Measurements from ENCODE around the gene EBF4.
"Not testable (repeated sequence)": the region's sequence is repeated elsewhere in the genome, so short reads cannot be mapped to it uniquely, and the experiment has no call there.

The EBF4 gene

DNA sequence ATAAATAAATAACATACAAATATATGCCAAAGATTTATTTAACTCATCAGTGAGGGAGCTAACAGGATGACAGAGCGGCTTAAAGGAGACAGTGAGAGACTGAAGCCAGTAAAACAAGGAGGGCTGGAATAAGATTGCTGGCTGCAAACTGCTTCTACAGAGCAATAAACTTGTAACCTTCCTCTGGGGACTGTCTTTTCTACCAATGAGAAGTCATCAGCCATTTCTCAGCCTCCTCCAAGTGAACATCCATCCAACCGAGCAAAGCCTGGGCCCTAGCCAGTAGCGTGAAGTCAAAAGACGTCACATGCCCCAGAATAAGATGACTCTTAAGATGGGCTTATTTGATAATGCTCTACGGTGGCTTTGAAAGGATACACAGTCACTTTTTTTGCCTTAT, 65.4 kb downstream of the EBF4 start:
- DNase-seq, result no peak

- no peak for DNase-seq
Observed at GRCh38 chr20:2759143-2759542, 66.6 kb downstream of the EBF4 start.

DNA sequence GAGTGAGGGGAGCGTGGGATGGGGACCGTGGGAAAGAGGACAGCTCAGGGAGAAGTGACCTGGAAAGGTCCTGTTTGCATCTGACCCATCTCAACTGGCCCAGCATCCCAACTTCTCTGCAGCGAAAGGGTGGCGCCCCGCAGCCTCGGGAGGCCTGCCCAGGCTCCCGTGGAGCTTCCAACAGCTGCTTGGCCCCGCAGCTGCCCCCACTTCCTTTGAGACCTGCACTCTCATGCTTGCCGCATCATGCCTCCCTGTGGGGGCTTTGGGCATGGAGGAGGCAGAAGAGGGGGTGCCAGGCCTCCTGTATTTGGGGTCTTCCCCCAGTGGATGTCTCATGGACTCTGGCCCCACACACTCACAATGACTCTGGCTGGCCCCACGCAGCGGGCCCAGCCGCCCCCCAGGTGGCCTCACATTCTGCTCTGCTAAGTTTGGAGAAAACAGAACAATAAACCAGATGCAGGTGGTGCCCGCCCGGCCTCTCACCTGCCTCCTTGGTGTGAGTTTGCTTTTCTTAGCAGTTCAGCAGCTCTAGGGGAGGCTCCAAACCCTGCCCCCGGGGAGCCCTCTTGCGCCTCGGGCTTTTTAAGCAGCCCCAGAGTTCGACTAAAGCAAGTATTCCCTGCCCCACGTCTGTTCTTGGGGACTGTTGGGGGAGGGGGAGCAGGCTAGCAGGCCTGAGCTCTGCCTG, 67.2 kb downstream of the EBF4 start:
- no peak for DNase-seq

DNA sequence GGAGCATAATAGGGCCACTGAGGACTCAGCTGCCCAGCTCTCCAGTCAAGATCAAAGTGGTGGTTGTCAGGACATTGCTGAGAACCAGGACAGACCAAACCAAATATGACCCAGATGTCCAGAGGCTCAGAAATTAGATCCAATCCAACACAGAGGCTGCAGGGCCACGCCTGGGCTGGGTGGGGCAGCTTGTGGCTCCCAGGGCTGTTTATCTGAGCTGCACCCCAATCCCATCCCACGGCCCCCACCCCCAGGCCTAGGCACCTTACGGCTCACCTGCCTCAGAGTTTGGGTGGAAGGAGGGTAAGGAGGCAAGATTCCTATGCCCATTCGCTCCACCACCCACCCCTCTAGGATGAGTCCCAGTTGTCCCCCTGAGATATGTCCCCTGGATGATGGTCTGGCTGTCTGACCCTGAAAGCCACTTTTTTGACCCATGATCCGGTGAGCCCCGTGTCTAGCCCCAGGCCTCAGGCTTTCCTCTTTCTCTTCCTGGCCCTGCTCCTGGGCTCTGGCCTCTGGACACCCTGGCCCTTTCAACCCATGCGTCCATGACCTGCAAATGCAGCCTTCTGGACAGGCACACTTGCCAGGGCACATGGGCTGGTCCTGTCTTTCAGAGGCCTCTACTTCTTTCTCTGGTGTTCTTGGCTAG, 67.8 kb downstream of the EBF4 start:
- no peak for DNase-seq

- no peak for DNase-seq
Observed at GRCh38 chr20:2760952-2761305, 68.3 kb downstream of the EBF4 start.

DNA sequence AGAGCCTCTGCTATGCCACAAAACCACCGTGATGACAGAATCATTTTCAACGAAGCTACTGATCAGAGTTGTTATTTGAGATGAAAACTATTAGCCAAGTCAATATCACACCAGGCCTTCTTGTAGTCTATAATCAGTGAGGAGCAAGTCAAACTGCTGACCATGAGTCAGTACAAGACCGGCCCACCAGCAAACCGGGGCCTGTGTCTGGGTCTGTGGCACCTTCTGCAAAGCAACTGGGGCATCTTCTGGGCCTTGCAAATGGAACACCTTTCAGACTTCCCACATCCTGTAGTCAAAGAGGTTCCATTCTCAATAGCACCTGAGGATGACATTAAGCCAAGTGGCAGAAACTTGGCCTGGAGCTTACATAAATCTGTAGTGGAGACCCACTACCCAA, 69.3 kb downstream of the EBF4 start:
- no peak for DNase-seq

GRCh38 chr20:2762578-2763131, 70.1 kb downstream of the EBF4 start:
- DNase-seq, result no peak

GRCh38 chr20:2763186-2763585, 70.6 kb downstream of the EBF4 start:
- DNase-seq, result no peak

GRCh38 chr20:2767768-2768631, 75.4 kb downstream of the EBF4 start:
- no peak for DNase-seq

DNA sequence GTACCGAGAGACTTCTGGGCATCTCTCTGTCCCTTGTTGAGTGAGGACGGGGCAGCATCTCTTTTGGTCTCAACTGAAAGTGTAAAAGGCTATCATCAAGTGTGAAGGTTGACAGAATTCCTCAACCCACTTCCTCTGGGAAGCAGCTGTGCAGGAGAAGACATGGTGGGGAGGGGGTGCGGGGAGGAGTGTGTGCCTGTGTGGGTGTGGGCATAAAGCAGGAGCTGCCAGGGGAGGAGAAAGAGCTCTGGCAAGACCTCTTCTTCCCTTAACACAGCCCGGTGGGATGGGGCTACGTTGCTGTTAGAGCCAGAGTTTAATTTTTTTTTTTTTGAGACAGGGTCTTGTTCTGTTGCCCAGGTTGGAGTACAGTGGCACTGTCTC, 76.0 kb downstream of the EBF4 start:
- DNase-seq, result no peak

GRCh38 chr20:2770091-2770490, 77.5 kb downstream of the EBF4 start:
- DNase-seq, result not testable (repeated sequence)

GRCh38 chr20:2771631-2772080, 79.1 kb downstream of the EBF4 start:
- DNase-seq, result no peak

DNA sequence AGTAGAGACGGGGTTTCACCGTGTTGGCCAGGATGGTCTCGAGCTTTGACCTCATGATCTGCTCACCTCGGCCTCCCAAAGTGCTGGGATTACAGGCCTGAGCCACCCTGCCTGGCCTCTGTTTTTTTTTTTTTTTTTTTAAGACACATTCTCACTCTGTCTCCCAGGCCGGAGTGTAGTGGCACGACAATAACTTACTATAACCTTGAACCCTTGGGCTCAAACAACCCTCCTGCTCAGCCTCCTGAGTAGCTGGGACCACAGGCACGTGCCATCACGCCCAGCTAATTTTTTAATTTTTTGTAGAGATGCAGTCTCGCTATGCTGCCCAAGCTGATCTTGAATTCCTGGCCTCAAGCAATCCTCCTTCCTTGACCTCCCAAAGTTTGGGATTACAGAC, 81.2 kb downstream of the EBF4 start:
- no peak for DNase-seq

- DNase-seq, result no peak
Observed at GRCh38 chr20:2775139-2775538, 82.6 kb downstream of the EBF4 start.

DNA sequence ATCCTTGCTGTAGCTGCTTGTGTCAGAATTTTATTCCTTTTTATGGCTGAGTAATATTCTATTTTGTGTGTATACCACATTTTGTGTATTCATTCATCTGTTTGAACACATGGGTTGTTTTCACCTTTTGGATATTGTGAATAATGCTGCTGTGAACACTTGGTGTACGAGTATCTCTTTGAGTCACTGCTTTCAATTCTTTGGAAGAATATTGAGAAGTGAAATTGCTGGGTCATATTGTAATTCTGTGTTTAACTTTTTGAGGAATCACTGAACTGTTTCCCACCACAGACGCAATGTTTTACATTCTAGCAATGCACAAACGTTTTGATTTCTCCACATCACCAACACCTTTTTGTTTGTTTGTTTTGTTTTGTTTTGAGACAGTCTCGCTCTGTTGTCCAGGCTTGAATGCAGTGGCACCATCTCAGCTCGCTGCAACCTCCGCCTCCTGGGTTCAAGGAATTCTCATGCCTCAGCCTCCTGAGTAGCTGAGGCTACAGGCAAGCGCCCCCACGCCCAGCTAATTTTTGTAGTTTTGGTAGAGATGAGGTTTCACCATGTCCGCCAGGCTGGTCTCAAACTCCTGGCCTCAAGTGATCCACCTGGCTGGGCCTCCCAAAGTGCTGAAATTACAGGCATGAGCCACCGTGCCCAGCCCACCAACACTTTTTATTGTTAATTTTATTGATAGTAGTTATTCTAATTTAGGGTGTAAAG, 86.2 kb downstream of the EBF4 start:
- DNase-seq, result no peak

- no peak for DNase-seq
Observed at GRCh38 chr20:2780948-2781347, 88.4 kb downstream of the EBF4 start.

DNA sequence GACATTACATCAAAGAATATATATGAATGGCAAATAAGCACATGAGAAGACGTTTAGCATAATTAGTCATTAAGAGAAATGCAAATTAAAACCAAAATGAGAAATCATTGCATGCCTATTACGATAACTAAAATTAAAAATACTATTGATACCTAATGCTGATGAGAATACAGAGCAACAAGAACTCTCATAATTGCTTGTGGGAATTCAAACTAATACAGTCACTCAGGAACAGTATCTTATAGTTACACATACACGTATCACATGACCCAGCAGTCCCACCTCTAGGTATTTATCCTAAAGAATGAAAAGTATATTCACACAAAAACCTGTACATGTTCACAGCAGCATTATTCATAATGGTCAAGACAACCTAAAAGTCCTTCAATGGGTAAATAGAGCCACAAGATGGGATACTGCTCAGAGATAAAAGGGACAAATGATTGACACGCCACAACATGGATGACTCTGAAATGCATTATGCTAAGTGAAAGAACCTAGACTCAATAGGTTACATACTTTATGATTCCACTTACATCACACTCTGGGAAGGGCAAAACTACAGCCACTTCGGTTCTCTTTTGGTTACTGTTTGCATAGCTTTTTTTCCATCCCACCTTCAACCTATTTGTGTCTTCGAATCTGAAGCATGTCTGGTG, 91.5 kb downstream of the EBF4 start:
- DNase-seq, result no peak

GRCh38 chr20:2793471-2793870, 100.9 kb downstream of the EBF4 start:
- no peak for DNase-seq

GRCh38 chr20:2794202-2794748, 101.7 kb downstream of the EBF4 start:
- DNase-seq, result no peak

- DNase-seq, result no peak
Observed at GRCh38 chr20:2794866-2795447, 102.4 kb downstream of the EBF4 start.

DNA sequence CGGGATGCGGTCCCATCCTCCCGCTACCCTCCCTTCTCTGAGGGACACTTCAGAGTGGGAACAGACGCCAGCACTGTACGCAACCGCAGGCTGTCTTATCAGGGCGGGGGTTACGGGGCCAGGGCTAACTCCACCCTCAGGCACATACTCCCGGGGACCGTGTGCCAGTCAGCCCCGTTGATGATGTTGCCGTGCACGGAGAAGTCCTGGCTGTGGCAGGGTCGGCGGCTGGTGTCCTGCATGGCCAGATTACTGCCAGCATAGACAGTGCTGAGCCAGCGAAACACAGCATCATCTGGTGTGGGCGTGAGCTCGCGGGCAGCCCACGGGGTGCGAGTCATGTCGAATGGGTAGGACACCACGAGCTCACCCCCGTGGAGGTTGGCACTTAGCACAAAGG, 102.9 kb downstream of the EBF4 start:
- no peak for DNase-seq

Data from inflammatory macrophage (primary cell).